Hepatocyte (in vitro differentiated cells): ENCODE results near the gene OR51G2.

Source experiments
- EZH2 ChIP-seq: fragments of 200-600 bp; sonication (generic); IDR thresholded peaks from 2 replicates; pipeline ENCODE4 v1.6.1; 2016; ENCODE audit warnings: antibody characterized with exemption, mild to moderate bottlenecking, borderline replicate concordance
- EZH2phosphoT487 ChIP-seq: fragments of 200-600 bp; sonication (generic); IDR thresholded peaks from one replicate; pipeline ENCODE4 v1.6.1; 2018; ENCODE audit warnings: antibody characterized with exemption, mild to moderate bottlenecking, low read depth, moderate library complexity; ENCODE audit not compliant: unreplicated experiment, severe bottlenecking
- TF ChIP-seq, protein P1 (sequence below): fragments of 200-600 bp; sonication (generic); IDR thresholded peaks from 2 replicates; pipeline ENCODE4 v1.5.1; 2016; ENCODE audit warnings: antibody characterized with exemption, mild to moderate bottlenecking; ENCODE audit not compliant: poor library complexity

DNA sequence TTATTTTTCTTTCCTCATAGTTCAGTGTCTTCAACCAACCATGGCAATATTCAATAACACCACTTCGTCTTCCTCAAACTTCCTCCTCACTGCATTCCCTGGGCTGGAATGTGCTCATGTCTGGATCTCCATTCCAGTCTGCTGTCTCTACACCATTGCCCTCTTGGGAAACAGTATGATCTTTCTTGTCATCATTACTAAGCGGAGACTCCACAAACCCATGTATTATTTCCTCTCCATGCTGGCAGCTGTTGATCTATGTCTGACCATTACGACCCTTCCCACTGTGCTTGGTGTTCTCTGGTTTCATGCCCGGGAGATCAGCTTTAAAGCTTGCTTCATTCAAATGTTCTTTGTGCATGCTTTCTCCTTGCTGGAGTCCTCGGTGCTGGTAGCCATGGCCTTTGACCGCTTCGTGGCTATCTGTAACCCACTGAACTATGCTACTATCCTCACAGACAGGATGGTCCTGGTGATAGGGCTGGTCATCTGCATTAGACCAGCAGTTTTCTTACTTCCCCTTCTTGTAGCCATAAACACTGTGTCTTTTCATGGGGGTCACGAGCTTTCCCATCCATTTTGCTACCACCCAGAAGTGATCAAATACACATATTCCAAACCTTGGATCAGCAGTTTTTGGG, 37.2 kb downstream of the OR51G2 start, which contains the start of gene OR51T1:
- TF ChIP-seq, protein P1, sequence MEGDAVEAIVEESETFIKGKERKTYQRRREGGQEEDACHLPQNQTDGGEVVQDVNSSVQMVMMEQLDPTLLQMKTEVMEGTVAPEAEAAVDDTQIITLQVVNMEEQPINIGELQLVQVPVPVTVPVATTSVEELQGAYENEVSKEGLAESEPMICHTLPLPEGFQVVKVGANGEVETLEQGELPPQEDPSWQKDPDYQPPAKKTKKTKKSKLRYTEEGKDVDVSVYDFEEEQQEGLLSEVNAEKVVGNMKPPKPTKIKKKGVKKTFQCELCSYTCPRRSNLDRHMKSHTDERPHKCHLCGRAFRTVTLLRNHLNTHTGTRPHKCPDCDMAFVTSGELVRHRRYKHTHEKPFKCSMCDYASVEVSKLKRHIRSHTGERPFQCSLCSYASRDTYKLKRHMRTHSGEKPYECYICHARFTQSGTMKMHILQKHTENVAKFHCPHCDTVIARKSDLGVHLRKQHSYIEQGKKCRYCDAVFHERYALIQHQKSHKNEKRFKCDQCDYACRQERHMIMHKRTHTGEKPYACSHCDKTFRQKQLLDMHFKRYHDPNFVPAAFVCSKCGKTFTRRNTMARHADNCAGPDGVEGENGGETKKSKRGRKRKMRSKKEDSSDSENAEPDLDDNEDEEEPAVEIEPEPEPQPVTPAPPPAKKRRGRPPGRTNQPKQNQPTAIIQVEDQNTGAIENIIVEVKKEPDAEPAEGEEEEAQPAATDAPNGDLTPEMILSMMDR, result no peak
- TF ChIP-seq EZH2, result no peak
- no peak for TF ChIP-seq EZH2phosphoT487
